Measurements from ENCODE around the gene TTC8. TPM values are rescaled to one million over a fixed set of nuclear protein-coding genes. Genes with fewer than 3 reads are reported as not detected.

The TTC8 gene
- total RNA-seq, 1 experiment from 2014 or later = 26.6 TPM

GRCh38 chr14:88837495-88837894 is 13.0 kb downstream of the TTC8 start:
- TF ChIP-seq EZH2 (IDR thresholded peaks at IDR 0.05; ENCODE audit: borderline replicate concordance, low read depth, low read length, poor library complexity, severe bottlenecking) = no peak
- TF ChIP-seq, protein P1, sequence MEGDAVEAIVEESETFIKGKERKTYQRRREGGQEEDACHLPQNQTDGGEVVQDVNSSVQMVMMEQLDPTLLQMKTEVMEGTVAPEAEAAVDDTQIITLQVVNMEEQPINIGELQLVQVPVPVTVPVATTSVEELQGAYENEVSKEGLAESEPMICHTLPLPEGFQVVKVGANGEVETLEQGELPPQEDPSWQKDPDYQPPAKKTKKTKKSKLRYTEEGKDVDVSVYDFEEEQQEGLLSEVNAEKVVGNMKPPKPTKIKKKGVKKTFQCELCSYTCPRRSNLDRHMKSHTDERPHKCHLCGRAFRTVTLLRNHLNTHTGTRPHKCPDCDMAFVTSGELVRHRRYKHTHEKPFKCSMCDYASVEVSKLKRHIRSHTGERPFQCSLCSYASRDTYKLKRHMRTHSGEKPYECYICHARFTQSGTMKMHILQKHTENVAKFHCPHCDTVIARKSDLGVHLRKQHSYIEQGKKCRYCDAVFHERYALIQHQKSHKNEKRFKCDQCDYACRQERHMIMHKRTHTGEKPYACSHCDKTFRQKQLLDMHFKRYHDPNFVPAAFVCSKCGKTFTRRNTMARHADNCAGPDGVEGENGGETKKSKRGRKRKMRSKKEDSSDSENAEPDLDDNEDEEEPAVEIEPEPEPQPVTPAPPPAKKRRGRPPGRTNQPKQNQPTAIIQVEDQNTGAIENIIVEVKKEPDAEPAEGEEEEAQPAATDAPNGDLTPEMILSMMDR (conservative IDR thresholded peaks at IDR 0.05; ENCODE audit: low read depth, low read length) = no peak
- no peak for DNase-seq (ENCODE audit: low spot score)
- ChIA-PET CTCF (no interaction called here), POLR2A (ENCODE audit: low non-redundant PET) (no interaction called here)
- H3K27ac ChIP-seq (ENCODE audit: low read depth, low read length, poor library complexity, severe bottlenecking) = no peak overlapping the region
- H3K27me3 ChIP-seq (replicated peaks; ENCODE audit: insufficient read depth, low read depth, low read length, poor library complexity) = no peaks in the 10 kb centered on the region
- no peaks in the 10 kb centered on the region for H3K36me3 ChIP-seq (ENCODE audit: insufficient read depth, low read length, poor library complexity, severe bottlenecking)
- no TSS peak for BruUV-seq (replicated peaks)
- no peak overlapping the region for H3K4me3 ChIP-seq (ENCODE audit: low read depth, low read length, poor library complexity, severe bottlenecking)
- intact Hi-C loops (cut with micrococcal nuclease; ENCODE audit: unreplicated experiment) = no loop called here
- H3K9me3 ChIP-seq (ENCODE audit: low read depth, low read length, poor library complexity, severe bottlenecking) = no peaks in the 10 kb centered on the region
- no peaks in the 10 kb centered on the region for H3K4me1 ChIP-seq (ENCODE audit: insufficient read depth, low read length, poor library complexity, severe bottlenecking)

- POLR2A ChIA-PET (ENCODE audit: low non-redundant PET) = no interaction called here
- Histone ChIP-seq H3K27ac (ENCODE audit: low read depth, low read length, poor library complexity, severe bottlenecking) (no peak overlapping the region), H3K27me3 (replicated peaks; ENCODE audit: insufficient read depth, low read depth, low read length, poor library complexity) (no peaks in the 10 kb centered on the region)
Observed at GRCh38 chr14:88838015-88838414, 13.6 kb downstream of the TTC8 start.

DNA sequence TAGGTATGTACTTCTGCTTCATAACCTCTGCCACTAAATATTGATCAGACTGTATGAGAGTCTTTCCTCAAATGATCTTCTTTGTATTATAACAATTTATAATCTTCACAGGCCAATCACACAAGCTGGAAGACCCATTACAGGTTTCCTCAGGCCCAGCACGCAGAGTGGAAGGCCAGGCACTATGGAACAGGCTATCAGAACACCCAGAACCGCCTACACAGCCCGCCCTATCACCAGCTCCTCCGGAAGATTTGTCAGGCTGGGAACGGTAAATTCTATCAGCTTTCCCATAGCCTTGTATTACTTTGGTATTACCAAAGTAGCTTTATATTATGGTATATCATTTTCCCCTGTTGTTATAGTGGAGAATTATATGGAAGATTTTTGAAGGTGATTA is 16.5 kb downstream of the TTC8 start:
- CTCF ChIA-PET = no interaction called here
- Histone ChIP-seq H3K4me1 (ENCODE audit: insufficient read depth, low read length, poor library complexity, severe bottlenecking) (no peaks in the 10 kb centered on the region), H3K27me3 (replicated peaks; ENCODE audit: insufficient read depth, low read depth, low read length, poor library complexity) (no peaks in the 10 kb centered on the region), H3K9me3 (ENCODE audit: low read depth, low read length, poor library complexity, severe bottlenecking) (no peaks in the 10 kb centered on the region), H3K4me3 (ENCODE audit: low read depth, low read length, poor library complexity, severe bottlenecking) (no peak overlapping the region), H3K36me3 (ENCODE audit: insufficient read depth, low read length, poor library complexity, severe bottlenecking) (no peaks in the 10 kb centered on the region), H3K27ac (ENCODE audit: low read depth, low read length, poor library complexity, severe bottlenecking) (no peak overlapping the region)
- no peak for DNase-seq (ENCODE audit: low spot score)
- BruUV-seq (replicated peaks) = no TSS peak
- POLR2A ChIA-PET (ENCODE audit: low non-redundant PET) = no interaction called here
- intact Hi-C loops (cut with micrococcal nuclease; ENCODE audit: unreplicated experiment) = no loop called here
- TF ChIP-seq, protein P1 (conservative IDR thresholded peaks at IDR 0.05; ENCODE audit: low read depth, low read length) = no peak
- no peak for TF ChIP-seq EZH2 (IDR thresholded peaks at IDR 0.05; ENCODE audit: borderline replicate concordance, low read depth, low read length, poor library complexity, severe bottlenecking)

More at GRCh38 chr14:88838015-88838414, 13.6 kb downstream of the TTC8 start:
- Histone ChIP-seq H3K4me1 (ENCODE audit: insufficient read depth, low read length, poor library complexity, severe bottlenecking) (no peaks in the 10 kb centered on the region), H3K9me3 (ENCODE audit: low read depth, low read length, poor library complexity, severe bottlenecking) (no peaks in the 10 kb centered on the region), H3K36me3 (ENCODE audit: insufficient read depth, low read length, poor library complexity, severe bottlenecking) (no peaks in the 10 kb centered on the region), H3K4me3 (ENCODE audit: low read depth, low read length, poor library complexity, severe bottlenecking) (no peak overlapping the region)
- CTCF ChIA-PET = interaction anchor here (0.5 kb wide), 1 partner anchor 189 kb away, joined by 3 read pairs; no protein-coding TSS in a partner anchor
- TF ChIP-seq, protein P1 (conservative IDR thresholded peaks at IDR 0.05; ENCODE audit: low read depth, low read length) = no peak
- no peak for TF ChIP-seq EZH2 (IDR thresholded peaks at IDR 0.05; ENCODE audit: borderline replicate concordance, low read depth, low read length, poor library complexity, severe bottlenecking)
- no peak for DNase-seq (ENCODE audit: low spot score)
- intact Hi-C loops (cut with micrococcal nuclease; ENCODE audit: unreplicated experiment) = no loop called here
- BruUV-seq (replicated peaks) = no TSS peak

Measured in A673 (cell line).